ENCODE results near the gene SKOR1. TPM values are rescaled to one million over a fixed set of nuclear protein-coding genes. Genes with fewer than 3 reads are reported as not detected.

The SKOR1 gene
- total and polyA plus RNA-seq, 10 of the 15 experiments (the other 5 are each of a cell fraction or from before 2014, with no cell fraction given) = 0.04 to 0.36 (median 0.10) TPM; not detected in 4

DNA sequence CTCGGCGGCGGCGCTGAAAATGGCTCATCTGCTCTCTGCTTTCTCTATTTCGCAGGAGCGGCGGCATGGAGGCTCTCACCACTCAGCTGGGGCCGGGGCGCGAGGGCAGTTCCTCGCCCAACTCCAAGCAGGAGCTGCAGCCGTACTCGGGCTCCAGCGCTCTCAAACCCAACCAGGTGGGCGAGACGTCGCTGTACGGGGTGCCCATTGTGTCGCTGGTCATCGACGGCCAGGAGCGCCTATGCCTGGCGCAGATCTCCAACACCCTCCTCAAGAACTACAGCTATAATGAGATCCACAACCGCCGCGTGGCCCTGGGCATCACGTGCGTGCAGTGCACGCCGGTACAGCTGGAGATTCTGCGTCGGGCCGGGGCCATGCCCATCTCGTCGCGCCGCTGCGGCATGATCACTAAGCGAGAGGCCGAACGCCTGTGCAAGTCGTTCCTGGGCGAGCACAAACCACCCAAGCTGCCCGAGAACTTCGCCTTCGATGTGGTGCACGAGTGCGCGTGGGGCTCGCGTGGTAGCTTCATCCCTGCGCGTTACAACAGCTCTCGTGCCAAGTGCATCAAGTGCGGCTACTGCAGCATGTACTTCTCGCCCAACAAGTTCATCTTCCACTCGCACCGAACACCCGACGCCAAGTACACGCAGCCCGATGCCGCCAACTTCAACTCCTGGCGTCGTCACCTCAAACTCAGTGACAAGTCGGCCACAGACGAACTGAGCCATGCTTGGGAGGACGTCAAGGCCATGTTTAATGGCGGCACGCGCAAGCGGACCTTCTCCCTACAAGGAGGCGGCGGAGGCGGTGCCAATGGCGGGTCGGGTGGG lies 790 bp downstream of the SKOR1 start:
- TF ChIP-seq YY1 (IDR thresholded peaks at IDR 0.05; ENCODE audit: low read depth, low read length) (0 out of 2 replicates have a peak, but pooled peaks have one; percentile 10), CBX3 (IDR thresholded peaks at IDR 0.05; ENCODE audit: borderline replicate concordance, low read depth) (no peak), SMAD1 (IDR thresholded peaks at IDR 0.05; ENCODE audit: low read depth, partially characterized antibody) (no peak)
- Histone ChIP-seq H4K20me1 (ENCODE audit: control insufficient read depth, insufficient read depth) (no peaks in the 10 kb centered on the region), H3K4me1 (ENCODE audit: control insufficient read depth, insufficient read depth, low read length) (no peaks in the 10 kb centered on the region), H3K9ac (ENCODE audit: control insufficient read depth, insufficient read depth, low read length) (no peak overlapping the region), H3K36me3 (ENCODE audit: control insufficient read depth in 2 of 2, insufficient read depth in 2 of 2, low read length in 1 of 2) (no peaks in the 10 kb centered on the region), H3K9me3 (replicated peaks; ENCODE audit: control insufficient read depth, insufficient read depth, low read length) (peaks cover 7% of the 10 kb centered on the region; the same call in 1 of the 3 replicates), H3K79me2 (ENCODE audit: control insufficient read depth, insufficient read depth, low read length) (no peaks in the 10 kb centered on the region), H2AFZ (ENCODE audit: control insufficient read depth, low read depth, low read length) (no peak overlapping the region), H3K4me3 (no peak overlapping the region), H3K27me3 (replicated peaks in 1 of 2; ENCODE audit: control insufficient read depth in 2 of 2, insufficient read depth in 2 of 2, low read length in 1 of 2) (peaks cover 29 to 39% of the 10 kb centered on the region in 2 experiments), H3K27ac (ENCODE audit: control insufficient read depth, insufficient read depth) (no peak overlapping the region), H3K4me2 (ENCODE audit: control insufficient read depth, insufficient read depth) (no peak overlapping the region)
- intact Hi-C loops (cut with micrococcal nuclease; ENCODE audit: unreplicated experiment) (no loop called here), in situ Hi-C loops (cut with MboI) (no loop called here)
- FAIRE-seq (no peak), DNase-seq (ENCODE audit: low read depth, low spot score) (no peak), ATAC-seq (no peak)
- ChIA-PET RAD21 (ENCODE audit: unreplicated experiment) (no interaction called here), CTCF (interaction anchor here (0.7 kb wide), 1 partner anchor 9 kb away, joined by 4 read pairs; no protein-coding TSS in a partner anchor), SMC1A (ENCODE audit: uncharacterized antibody, unreplicated experiment) (no interaction called here), POLR2A (interaction anchor here (0.5 kb wide), 1 partner anchor 27 kb away, joined by 4 read pairs; no protein-coding TSS in a partner anchor)
- no TSS peak for BruUV-seq (replicated peaks)
- WGBS (ENCODE audit: insufficient coverage, insufficient replicate concordance, low lambda C conversion rate, missing lambda C conversion rate) = 68% methylated on average over 71 of the region's 77 CpGs

DNA sequence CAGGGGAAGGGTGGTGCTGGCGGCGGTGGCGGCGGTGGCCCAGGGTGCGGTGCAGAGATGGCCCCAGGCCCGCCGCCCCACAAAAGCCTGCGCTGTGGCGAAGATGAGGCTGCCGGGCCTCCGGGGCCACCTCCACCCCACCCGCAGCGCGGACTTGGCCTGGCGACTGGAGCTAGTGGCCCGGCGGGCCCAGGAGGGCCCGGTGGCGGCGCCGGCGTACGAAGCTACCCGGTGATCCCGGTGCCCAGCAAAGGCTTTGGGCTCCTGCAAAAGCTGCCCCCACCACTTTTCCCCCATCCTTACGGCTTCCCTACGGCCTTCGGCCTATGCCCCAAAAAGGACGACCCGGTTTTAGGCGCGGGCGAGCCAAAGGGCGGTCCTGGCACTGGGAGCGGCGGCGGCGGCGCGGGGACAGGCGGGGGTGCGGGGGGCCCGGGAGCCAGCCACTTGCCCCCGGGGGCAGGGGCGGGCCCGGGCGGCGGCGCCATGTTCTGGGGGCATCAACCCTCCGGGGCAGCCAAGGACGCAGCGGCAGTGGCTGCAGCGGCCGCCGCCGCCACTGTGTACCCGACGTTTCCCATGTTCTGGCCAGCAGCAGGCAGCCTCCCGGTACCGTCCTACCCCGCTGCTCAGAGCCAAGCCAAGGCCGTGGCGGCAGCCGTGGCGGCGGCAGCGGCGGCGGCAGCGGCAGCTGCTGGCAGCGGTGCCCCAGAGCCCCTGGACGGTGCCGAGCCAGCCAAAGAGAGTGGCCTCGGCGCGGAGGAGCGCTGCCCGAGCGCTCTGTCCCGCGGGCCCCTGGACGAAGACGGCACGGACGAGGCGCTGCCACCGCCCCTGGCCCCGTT lies 1.6 kb downstream of the SKOR1 start:
- WGBS (ENCODE audit: insufficient coverage, insufficient replicate concordance, low lambda C conversion rate, missing lambda C conversion rate) = 65% methylated on average over 59 of the region's 88 CpGs
- no TSS peak for BruUV-seq (replicated peaks)
- Histone ChIP-seq H3K27me3 (replicated peaks in 1 of 2; ENCODE audit: control insufficient read depth in 2 of 2, insufficient read depth in 2 of 2, low read length in 1 of 2) (peaks cover 26 to 35% of the 10 kb centered on the region in 2 experiments), H3K9ac (ENCODE audit: control insufficient read depth, insufficient read depth, low read length) (no peak overlapping the region), H3K79me2 (ENCODE audit: control insufficient read depth, insufficient read depth, low read length) (no peaks in the 10 kb centered on the region), H3K27ac (ENCODE audit: control insufficient read depth, insufficient read depth) (no peak overlapping the region), H3K4me1 (ENCODE audit: control insufficient read depth, insufficient read depth, low read length) (no peaks in the 10 kb centered on the region), H3K36me3 (ENCODE audit: control insufficient read depth in 2 of 2, insufficient read depth in 2 of 2, low read length in 1 of 2) (no peaks in the 10 kb centered on the region), H3K4me3 (no peak overlapping the region), H4K20me1 (ENCODE audit: control insufficient read depth, insufficient read depth) (no peaks in the 10 kb centered on the region), H3K4me2 (ENCODE audit: control insufficient read depth, insufficient read depth) (no peak overlapping the region), H3K9me3 (replicated peaks; ENCODE audit: control insufficient read depth, insufficient read depth, low read length) (peaks cover 7% of the 10 kb centered on the region; the same call in 1 of the 3 replicates), H2AFZ (ENCODE audit: control insufficient read depth, low read depth, low read length) (no peak overlapping the region)
- SMC1A ChIA-PET (ENCODE audit: uncharacterized antibody, unreplicated experiment) = no interaction called here
- RAD21 ChIA-PET (ENCODE audit: unreplicated experiment) = no interaction called here
- no peak for DNase-seq (ENCODE audit: low read depth, low spot score)
- FAIRE-seq = no peak
- CTCF ChIA-PET = no interaction called here
- in situ Hi-C loops (cut with MboI) = no loop called here
- ATAC-seq = no peak
- intact Hi-C loops (cut with micrococcal nuclease; ENCODE audit: unreplicated experiment) = no loop called here
- TF ChIP-seq, protein P1, sequence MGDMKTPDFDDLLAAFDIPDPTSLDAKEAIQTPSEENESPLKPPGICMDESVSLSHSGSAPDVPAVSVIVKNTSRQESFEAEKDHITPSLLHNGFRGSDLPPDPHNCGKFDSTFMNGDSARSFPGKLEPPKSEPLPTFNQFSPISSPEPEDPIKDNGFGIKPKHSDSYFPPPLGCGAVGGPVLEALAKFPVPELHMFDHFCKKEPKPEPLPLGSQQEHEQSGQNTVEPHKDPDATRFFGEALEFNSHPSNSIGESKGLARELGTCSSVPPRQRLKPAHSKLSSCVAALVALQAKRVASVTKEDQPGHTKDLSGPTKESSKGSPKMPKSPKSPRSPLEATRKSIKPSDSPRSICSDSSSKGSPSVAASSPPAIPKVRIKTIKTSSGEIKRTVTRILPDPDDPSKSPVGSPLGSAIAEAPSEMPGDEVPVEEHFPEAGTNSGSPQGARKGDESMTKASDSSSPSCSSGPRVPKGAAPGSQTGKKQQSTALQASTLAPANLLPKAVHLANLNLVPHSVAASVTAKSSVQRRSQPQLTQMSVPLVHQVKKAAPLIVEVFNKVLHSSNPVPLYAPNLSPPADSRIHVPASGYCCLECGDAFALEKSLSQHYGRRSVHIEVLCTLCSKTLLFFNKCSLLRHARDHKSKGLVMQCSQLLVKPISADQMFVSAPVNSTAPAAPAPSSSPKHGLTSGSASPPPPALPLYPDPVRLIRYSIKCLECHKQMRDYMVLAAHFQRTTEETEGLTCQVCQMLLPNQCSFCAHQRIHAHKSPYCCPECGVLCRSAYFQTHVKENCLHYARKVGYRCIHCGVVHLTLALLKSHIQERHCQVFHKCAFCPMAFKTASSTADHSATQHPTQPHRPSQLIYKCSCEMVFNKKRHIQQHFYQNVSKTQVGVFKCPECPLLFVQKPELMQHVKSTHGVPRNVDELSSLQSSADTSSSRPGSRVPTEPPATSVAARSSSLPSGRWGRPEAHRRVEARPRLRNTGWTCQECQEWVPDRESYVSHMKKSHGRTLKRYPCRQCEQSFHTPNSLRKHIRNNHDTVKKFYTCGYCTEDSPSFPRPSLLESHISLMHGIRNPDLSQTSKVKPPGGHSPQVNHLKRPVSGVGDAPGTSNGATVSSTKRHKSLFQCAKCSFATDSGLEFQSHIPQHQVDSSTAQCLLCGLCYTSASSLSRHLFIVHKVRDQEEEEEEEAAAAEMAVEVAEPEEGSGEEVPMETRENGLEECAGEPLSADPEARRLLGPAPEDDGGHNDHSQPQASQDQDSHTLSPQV (IDR thresholded peaks at IDR 0.05) = no peak
- TF ChIP-seq MYB (IDR thresholded peaks at IDR 0.05; ENCODE audit: borderline replicate concordance, low read depth, low read length) (no peak), NRF1 (conservative IDR thresholded peaks at IDR 0.05; ENCODE audit: low read depth, low read length) (no peak)
- TF ChIP-seq, protein P2, sequence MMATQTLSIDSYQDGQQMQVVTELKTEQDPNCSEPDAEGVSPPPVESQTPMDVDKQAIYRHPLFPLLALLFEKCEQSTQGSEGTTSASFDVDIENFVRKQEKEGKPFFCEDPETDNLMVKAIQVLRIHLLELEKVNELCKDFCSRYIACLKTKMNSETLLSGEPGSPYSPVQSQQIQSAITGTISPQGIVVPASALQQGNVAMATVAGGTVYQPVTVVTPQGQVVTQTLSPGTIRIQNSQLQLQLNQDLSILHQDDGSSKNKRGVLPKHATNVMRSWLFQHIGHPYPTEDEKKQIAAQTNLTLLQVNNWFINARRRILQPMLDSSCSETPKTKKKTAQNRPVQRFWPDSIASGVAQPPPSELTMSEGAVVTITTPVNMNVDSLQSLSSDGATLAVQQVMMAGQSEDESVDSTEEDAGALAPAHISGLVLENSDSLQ (IDR thresholded peaks at IDR 0.05) = no peak
- POLR2A ChIA-PET = no interaction called here

Measured in GM12878 (cell line).